Neural cell (in vitro differentiated cells): ENCODE data around the gene WDFY1.

Experiments used
- CTCF ChIP-seq: fragments of 450-650 bp; IDR thresholded peaks from 2 replicates; pipeline ENCODE4 v1.5.1; 2014; ENCODE audit warnings: antibody characterized with exemption, mild to moderate bottlenecking, moderate library complexity; ENCODE audit not compliant: poor library complexity, severe bottlenecking
- EP300 ChIP-seq: fragments of 450-650 bp; conservative IDR thresholded peaks from 2 replicates; pipeline ENCODE4 v1.6.1; 2014; ENCODE audit warnings: antibody characterized with exemption, mild to moderate bottlenecking, moderate library complexity; ENCODE audit not compliant: poor library complexity, severe bottlenecking
- EZH2 ChIP-seq: fragments of 200-600, 300-800 bp; shearing (Covaris generic), sonication (generic); IDR thresholded peaks from 2 replicates; pipeline ENCODE4 v1.6.1; 2014; ENCODE audit warnings: antibody characterized with exemption, low read length, borderline replicate concordance, mild to moderate bottlenecking; ENCODE audit not compliant: insufficient read depth, poor library complexity, severe bottlenecking
- RAD21 ChIP-seq: fragments of 450-650 bp; conservative IDR thresholded peaks from 2 replicates; pipeline ENCODE4 v1.6.1; 2014; ENCODE audit warnings: antibody characterized with exemption, mild to moderate bottlenecking, moderate library complexity
- REST ChIP-seq: IDR thresholded peaks from 2 replicates; pipeline ENCODE4 v1.6.1; 2012; ENCODE audit warnings: borderline replicate concordance
- SMC3 ChIP-seq: fragments of 450-650 bp; conservative IDR thresholded peaks from 2 replicates; pipeline ENCODE4 v1.6.1; 2014; ENCODE audit warnings: antibody characterized with exemption, mild to moderate bottlenecking, moderate library complexity; ENCODE audit not compliant: poor library complexity

- TF ChIP-seq EZH2 (no peak), CTCF (peak; percentile 90), RAD21 (peak; percentile 89), REST (no peak), SMC3 (peak; percentile 97), EP300 (no peak)
These were observed 48.6 kb upstream of the WDFY1 start for GRCh38 chr2:223993634-223994232.
